Mesendoderm (in vitro differentiated cells): ENCODE data around the gene TSPAN18.

Source experiments
- DNase-seq: peaks from one replicate; pipeline ENCODE4 v3.0.0; 2013
- H2AK5ac ChIP-seq: 2 replicates; pipeline ENCODE4 v1.6.1; 2013; ENCODE audit warnings: low read length, inconsistent platforms
- H2BK120ac ChIP-seq: 2 replicates; pipeline ENCODE4 v1.6.1; 2013; ENCODE audit warnings: low read depth, mild to moderate bottlenecking, low read length, moderate library complexity, mixed read lengths
- H2BK15ac ChIP-seq: replicated peaks from 2 replicates; pipeline ENCODE4 v1.6.1; 2013; ENCODE audit warnings: low read depth, mild to moderate bottlenecking, moderate library complexity
- H2BK5ac ChIP-seq: 2 replicates; pipeline ENCODE4 v1.6.1; 2013; ENCODE audit warnings: low read length, inconsistent platforms
- H3K18ac ChIP-seq: 2 replicates; pipeline ENCODE4 v1.6.1; 2013; ENCODE audit warnings: mild to moderate bottlenecking, low read length, mixed read lengths
- H3K23ac ChIP-seq: one replicate; pipeline ENCODE4 v1.6.1; 2013; ENCODE audit warnings: low read length
- H3K27ac ChIP-seq: 2 replicates; pipeline ENCODE4 v1.5.1; 2013; ENCODE audit warnings: low read depth, mild to moderate bottlenecking, inconsistent platforms, low read length, moderate library complexity
- H3K27me3 ChIP-seq: 2 replicates; pipeline ENCODE4 v1.6.1; 2013; ENCODE audit warnings: low read length, control low read depth, mild to moderate bottlenecking, inconsistent platforms; ENCODE audit not compliant: insufficient read depth, poor library complexity
- H3K36me3 ChIP-seq: 2 replicates; pipeline ENCODE4 v1.6.1; 2013; ENCODE audit warnings: low read length, inconsistent platforms; ENCODE audit not compliant: control insufficient read depth, insufficient read depth
- H3K4ac ChIP-seq: one replicate; pipeline ENCODE4 v1.6.1; 2013; ENCODE audit warnings: low read depth, mild to moderate bottlenecking, low read length, moderate library complexity
- H3K4me1 ChIP-seq: 2 replicates; pipeline ENCODE4 v1.6.1; 2013; ENCODE audit warnings: low read depth, low read length, inconsistent platforms; ENCODE audit not compliant: control insufficient read depth
- H3K4me2 ChIP-seq: 2 replicates; pipeline ENCODE4 v1.6.1; 2013; ENCODE audit warnings: low read length
- H3K4me3 ChIP-seq: 2 replicates; pipeline ENCODE4 v1.5.1; 2013; ENCODE audit warnings: mild to moderate bottlenecking, low read length
- H3K56ac ChIP-seq: one replicate; pipeline ENCODE4 v1.6.1; 2013; ENCODE audit warnings: low read length
- H3K79me1 ChIP-seq: 2 replicates; pipeline ENCODE4 v1.6.1; 2013; ENCODE audit warnings: low read length, inconsistent platforms
- H3K79me2 ChIP-seq: 2 replicates; pipeline ENCODE4 v1.6.1; 2013; ENCODE audit warnings: mild to moderate bottlenecking, low read length; ENCODE audit not compliant: control insufficient read depth, insufficient read depth
- H3K9ac ChIP-seq: 2 replicates; pipeline ENCODE4 v1.6.1; 2013; ENCODE audit warnings: low read length, inconsistent platforms
- H4K5ac ChIP-seq: one replicate; pipeline ENCODE4 v1.6.1; 2013; ENCODE audit warnings: low read length
- H4K8ac ChIP-seq: one replicate; pipeline ENCODE4 v1.6.1; 2013; ENCODE audit warnings: low read depth, mild to moderate bottlenecking, control low read depth, low read length, moderate library complexity
- WGBS: extraction: QIAGEN DNeasy Blood & Tissue Kit; methylation state at CpG from one replicate; pipeline ENCODE4 v1.1.7; 2013; ENCODE audit warnings: low lambda C conversion rate, missing lambda C conversion rate; ENCODE audit not compliant: insufficient coverage; ENCODE audit errors: extremely low coverage; 5-methylcytosine and 5-hydroxymethylcytosine counted together

The TSPAN18 gene

GRCh38 chr11:44960200-44960845 is 233.6 kb downstream of the TSPAN18 start:
- Histone ChIP-seq H2BK120ac (no peak overlapping the region), H3K4me3 (no peak overlapping the region), H4K5ac (no peak overlapping the region), H4K8ac (no peak overlapping the region), H3K18ac (no peak overlapping the region), H3K4me1 (peaks cover 13% of the 10 kb centered on the region), H2BK5ac (no peak overlapping the region), H3K9ac (no peak overlapping the region), H3K27ac (no peak overlapping the region), H3K4ac (no peak overlapping the region), H3K27me3 (no peaks in the 10 kb centered on the region), H3K79me2 (no peaks in the 10 kb centered on the region), H3K23ac (no peak overlapping the region), H3K56ac (peak overlapping the region; percentile 43), H3K79me1 (no peaks in the 10 kb centered on the region), H2BK15ac (no peak overlapping the region), H3K4me2 (no peak overlapping the region), H3K36me3 (no peaks in the 10 kb centered on the region), H2AK5ac (peak overlapping the region; percentile 72)
- WGBS = no CpG with 5 or more reads among the region's 7 CpGs
- DNase-seq = no peak

- no peaks in the 10 kb centered on the region for H3K79me2 ChIP-seq
- H3K27me3 ChIP-seq = no peaks in the 10 kb centered on the region
- H3K23ac ChIP-seq = no peak overlapping the region
- no peak overlapping the region for H4K8ac ChIP-seq
- no peaks in the 10 kb centered on the region for H3K36me3 ChIP-seq
- no peak overlapping the region for H2AK5ac ChIP-seq
- H3K4me3 ChIP-seq = no peak overlapping the region
- H2BK5ac ChIP-seq = no peak overlapping the region
- H2BK120ac ChIP-seq = no peak overlapping the region
- no peak overlapping the region for H3K56ac ChIP-seq
- no peak overlapping the region for H2BK15ac ChIP-seq
- H3K79me1 ChIP-seq = no peaks in the 10 kb centered on the region
- H3K4ac ChIP-seq = no peak overlapping the region
- peaks cover 5% of the 10 kb centered on the region for H3K4me1 ChIP-seq
- H4K5ac ChIP-seq = no peak overlapping the region
- WGBS = no CpG with 5 or more reads among the region's 3 CpGs
- no peak for DNase-seq
- H3K18ac ChIP-seq = no peak overlapping the region
- H3K9ac ChIP-seq = no peak overlapping the region
- H3K27ac ChIP-seq = no peak overlapping the region
- no peak overlapping the region for H3K4me2 ChIP-seq
Observed at GRCh38 chr11:44962464-44962863, 235.7 kb downstream of the TSPAN18 start.

GRCh38 chr11:44963136-44963535 is 236.4 kb downstream of the TSPAN18 start:
- no peak overlapping the region for H3K56ac ChIP-seq
- H3K9ac ChIP-seq = no peak overlapping the region
- H3K36me3 ChIP-seq = no peaks in the 10 kb centered on the region
- DNase-seq = no peak
- peaks cover 5% of the 10 kb centered on the region for H3K4me1 ChIP-seq
- no peak overlapping the region for H3K27ac ChIP-seq
- H3K23ac ChIP-seq = no peak overlapping the region
- H2BK5ac ChIP-seq = no peak overlapping the region
- no peak overlapping the region for H4K5ac ChIP-seq
- H3K4me2 ChIP-seq = no peak overlapping the region
- H3K4me3 ChIP-seq = no peak overlapping the region
- WGBS = no CpG with 5 or more reads among the region's 7 CpGs
- H4K8ac ChIP-seq = no peak overlapping the region
- no peaks in the 10 kb centered on the region for H3K79me2 ChIP-seq
- no peak overlapping the region for H2BK15ac ChIP-seq
- no peaks in the 10 kb centered on the region for H3K79me1 ChIP-seq
- H3K27me3 ChIP-seq = no peaks in the 10 kb centered on the region
- no peak overlapping the region for H2BK120ac ChIP-seq
- no peak overlapping the region for H3K4ac ChIP-seq
- H3K18ac ChIP-seq = no peak overlapping the region
- H2AK5ac ChIP-seq = no peak overlapping the region

GRCh38 chr11:44963948-44964347 is 237.2 kb downstream of the TSPAN18 start:
- no peak overlapping the region for H2BK5ac ChIP-seq
- H4K8ac ChIP-seq = no peak overlapping the region
- no peak overlapping the region for H3K18ac ChIP-seq
- H3K79me2 ChIP-seq = no peaks in the 10 kb centered on the region
- H3K36me3 ChIP-seq = no peaks in the 10 kb centered on the region
- H3K4me3 ChIP-seq = no peak overlapping the region
- H2BK15ac ChIP-seq = no peak overlapping the region
- H3K56ac ChIP-seq = no peak overlapping the region
- no peak overlapping the region for H2AK5ac ChIP-seq
- no peak for DNase-seq
- no CpG with 5 or more reads among the region's 5 CpGs for WGBS
- H3K79me1 ChIP-seq = no peaks in the 10 kb centered on the region
- H3K4ac ChIP-seq = no peak overlapping the region
- H3K4me2 ChIP-seq = no peak overlapping the region
- no peak overlapping the region for H3K9ac ChIP-seq
- H3K4me1 ChIP-seq = peaks cover 5% of the 10 kb centered on the region
- no peak overlapping the region for H2BK120ac ChIP-seq
- H3K23ac ChIP-seq = no peak overlapping the region
- H3K27ac ChIP-seq = no peak overlapping the region
- no peaks in the 10 kb centered on the region for H3K27me3 ChIP-seq
- H4K5ac ChIP-seq = no peak overlapping the region

GRCh38 chr11:44964526-44965209 is 237.9 kb downstream of the TSPAN18 start:
- H3K4me1 ChIP-seq = peaks cover 5% of the 10 kb centered on the region
- no peak overlapping the region for H3K56ac ChIP-seq
- no peak overlapping the region for H3K4me2 ChIP-seq
- H4K5ac ChIP-seq = no peak overlapping the region
- no peaks in the 10 kb centered on the region for H3K79me1 ChIP-seq
- H2AK5ac ChIP-seq = no peak overlapping the region
- H2BK15ac ChIP-seq = no peak overlapping the region
- no peak overlapping the region for H3K9ac ChIP-seq
- no peak overlapping the region for H2BK5ac ChIP-seq
- WGBS = no CpG with 5 or more reads among the region's 9 CpGs
- H3K23ac ChIP-seq = no peak overlapping the region
- H3K4me3 ChIP-seq = no peak overlapping the region
- peak overlapping the region; percentile 2 for H3K27ac ChIP-seq
- H3K4ac ChIP-seq = no peak overlapping the region
- no peak overlapping the region for H4K8ac ChIP-seq
- H3K36me3 ChIP-seq = no peaks in the 10 kb centered on the region
- H3K27me3 ChIP-seq = no peaks in the 10 kb centered on the region
- no peaks in the 10 kb centered on the region for H3K79me2 ChIP-seq
- DNase-seq = no peak
- no peak overlapping the region for H3K18ac ChIP-seq
- no peak overlapping the region for H2BK120ac ChIP-seq
